ENCODE results near the gene KIAA0586. TPM values are rescaled to one million over a fixed set of nuclear protein-coding genes. Genes with fewer than 3 reads are reported as not detected.

The KIAA0586 gene
- total RNA-seq, 1 experiment from 2014 or later = 23.5 TPM

GRCh38 chr14:58476320-58476719 is 48.8 kb downstream of the KIAA0586 start (continued):
- TF ChIP-seq, protein P1, sequence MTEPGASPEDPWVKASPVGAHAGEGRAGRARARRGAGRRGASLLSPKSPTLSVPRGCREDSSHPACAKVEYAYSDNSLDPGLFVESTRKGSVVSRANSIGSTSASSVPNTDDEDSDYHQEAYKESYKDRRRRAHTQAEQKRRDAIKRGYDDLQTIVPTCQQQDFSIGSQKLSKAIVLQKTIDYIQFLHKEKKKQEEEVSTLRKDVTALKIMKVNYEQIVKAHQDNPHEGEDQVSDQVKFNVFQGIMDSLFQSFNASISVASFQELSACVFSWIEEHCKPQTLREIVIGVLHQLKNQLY (CRISPR knock-in tag; IDR thresholded peaks at IDR 0.05) = no peak
- TF ChIP-seq TEAD1 (CRISPR knock-in tag; IDR thresholded peaks at IDR 0.05) (no peak), MXD4 (CRISPR knock-in tag; IDR thresholded peaks at IDR 0.05; ENCODE audit: borderline replicate concordance) (no peak), ETV6 (CRISPR knock-in tag; IDR thresholded peaks at IDR 0.05) (no peak), ZNF138 (CRISPR knock-in tag; conservative IDR thresholded peaks at IDR 0.05) (no peak), GRHL2 (CRISPR knock-in tag; IDR thresholded peaks at IDR 0.05; ENCODE audit: insufficient replicate concordance, severe bottlenecking) (no peak), ZBTB43 (CRISPR knock-in tag; IDR thresholded peaks at IDR 0.05) (no peak), NFATC4 (CRISPR knock-in tag; IDR thresholded peaks at IDR 0.05) (no peak), ZNF671 (CRISPR knock-in tag; IDR thresholded peaks at IDR 0.05) (no peak)

DNA sequence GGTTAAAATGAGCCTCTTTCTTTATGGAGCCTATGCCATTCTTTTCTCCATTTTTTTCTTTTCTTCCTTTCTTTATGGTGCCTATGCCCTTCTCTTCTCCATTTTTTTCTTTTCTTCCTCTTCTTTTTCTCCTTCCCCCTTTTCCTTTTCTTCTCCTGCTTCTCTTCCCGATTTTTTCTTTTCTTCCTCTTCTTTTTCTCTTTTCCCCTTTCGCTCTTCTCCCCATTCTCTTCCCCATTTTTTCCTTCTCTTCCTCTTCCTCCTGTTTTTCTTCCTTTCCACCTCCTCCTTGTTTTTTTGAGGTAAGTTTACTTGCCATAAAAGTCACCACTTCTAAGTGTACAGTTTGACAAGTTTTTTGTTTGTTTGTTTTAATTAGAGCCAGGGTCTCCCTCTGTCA is 50.1 kb downstream of the KIAA0586 start:
- no peak overlapping the region for H3K27ac Mint-ChIP-seq
- ATAC-seq = no peak
- H3K36me3 Mint-ChIP-seq = peaks cover 29% of the 10 kb centered on the region
- ChIA-PET CTCF (no interaction called here), POLR2A (no interaction called here)
- DNase-seq (ENCODE audit: low spot score) = no peak
- H3K27me3 Mint-ChIP-seq (ENCODE audit: low read depth) = no peaks in the 10 kb centered on the region
- H3K4me1 Mint-ChIP-seq = no peaks in the 10 kb centered on the region
- TF ChIP-seq PRRX2 (CRISPR knock-in tag; IDR thresholded peaks at IDR 0.05) (no peak), ZNF416 (CRISPR knock-in tag; IDR thresholded peaks at IDR 0.05) (no peak), JUN (CRISPR knock-in tag; IDR thresholded peaks at IDR 0.05) (no peak), ERG (CRISPR knock-in tag; IDR thresholded peaks at IDR 0.05) (no peak), ZNF263 (CRISPR knock-in tag; IDR thresholded peaks at IDR 0.05; ENCODE audit: low read depth) (no peak), NFATC4 (CRISPR knock-in tag; IDR thresholded peaks at IDR 0.05) (no peak), NFE2L1 (CRISPR knock-in tag; IDR thresholded peaks at IDR 0.05) (no peak), ELF4 (CRISPR knock-in tag; IDR thresholded peaks at IDR 0.05; ENCODE audit: low read depth) (no peak)
- TF ChIP-seq, protein P2, sequence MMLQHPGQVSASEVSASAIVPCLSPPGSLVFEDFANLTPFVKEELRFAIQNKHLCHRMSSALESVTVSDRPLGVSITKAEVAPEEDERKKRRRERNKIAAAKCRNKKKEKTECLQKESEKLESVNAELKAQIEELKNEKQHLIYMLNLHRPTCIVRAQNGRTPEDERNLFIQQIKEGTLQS (CRISPR knock-in tag; conservative IDR thresholded peaks at IDR 0.05) = no peak
- TF ChIP-seq, protein P3, sequence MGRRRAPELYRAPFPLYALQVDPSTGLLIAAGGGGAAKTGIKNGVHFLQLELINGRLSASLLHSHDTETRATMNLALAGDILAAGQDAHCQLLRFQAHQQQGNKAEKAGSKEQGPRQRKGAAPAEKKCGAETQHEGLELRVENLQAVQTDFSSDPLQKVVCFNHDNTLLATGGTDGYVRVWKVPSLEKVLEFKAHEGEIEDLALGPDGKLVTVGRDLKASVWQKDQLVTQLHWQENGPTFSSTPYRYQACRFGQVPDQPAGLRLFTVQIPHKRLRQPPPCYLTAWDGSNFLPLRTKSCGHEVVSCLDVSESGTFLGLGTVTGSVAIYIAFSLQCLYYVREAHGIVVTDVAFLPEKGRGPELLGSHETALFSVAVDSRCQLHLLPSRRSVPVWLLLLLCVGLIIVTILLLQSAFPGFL (CRISPR knock-in tag; IDR thresholded peaks at IDR 0.05; ENCODE audit: borderline replicate concordance) = no peak
- TF ChIP-seq, protein P4, sequence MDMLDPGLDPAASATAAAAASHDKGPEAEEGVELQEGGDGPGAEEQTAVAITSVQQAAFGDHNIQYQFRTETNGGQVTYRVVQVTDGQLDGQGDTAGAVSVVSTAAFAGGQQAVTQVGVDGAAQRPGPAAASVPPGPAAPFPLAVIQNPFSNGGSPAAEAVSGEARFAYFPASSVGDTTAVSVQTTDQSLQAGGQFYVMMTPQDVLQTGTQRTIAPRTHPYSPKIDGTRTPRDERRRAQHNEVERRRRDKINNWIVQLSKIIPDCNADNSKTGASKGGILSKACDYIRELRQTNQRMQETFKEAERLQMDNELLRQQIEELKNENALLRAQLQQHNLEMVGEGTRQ (CRISPR knock-in tag; IDR thresholded peaks at IDR 0.05) = no peak
- TF ChIP-seq, protein P5, sequence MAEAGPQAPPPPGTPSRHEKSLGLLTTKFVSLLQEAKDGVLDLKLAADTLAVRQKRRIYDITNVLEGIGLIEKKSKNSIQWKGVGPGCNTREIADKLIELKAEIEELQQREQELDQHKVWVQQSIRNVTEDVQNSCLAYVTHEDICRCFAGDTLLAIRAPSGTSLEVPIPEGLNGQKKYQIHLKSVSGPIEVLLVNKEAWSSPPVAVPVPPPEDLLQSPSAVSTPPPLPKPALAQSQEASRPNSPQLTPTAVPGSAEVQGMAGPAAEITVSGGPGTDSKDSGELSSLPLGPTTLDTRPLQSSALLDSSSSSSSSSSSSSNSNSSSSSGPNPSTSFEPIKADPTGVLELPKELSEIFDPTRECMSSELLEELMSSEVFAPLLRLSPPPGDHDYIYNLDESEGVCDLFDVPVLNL (CRISPR knock-in tag; IDR thresholded peaks at IDR 0.05; ENCODE audit: borderline replicate concordance, low read depth) = no peak
- peaks cover 9% of the 10 kb centered on the region for H3K9me3 Mint-ChIP-seq
- no peak overlapping the region for H3K4me3 Mint-ChIP-seq
